H9 (cell line): ENCODE measurements around the gene DLL3. TPM values are rescaled to one million over a fixed set of nuclear protein-coding genes. Genes with fewer than 3 reads are reported as not detected.

Experiments
- DNase-seq: peaks from one replicate; pipeline ENCODE4 v3.0.0-alpha.2; 2017
- H2AFZ ChIP-seq: one replicate; pipeline ENCODE4 v1.6.1; 2013; ENCODE audit warnings: mild to moderate bottlenecking, low read length, control low read depth, moderate library complexity
- H2AK5ac ChIP-seq: 2 replicates; pipeline ENCODE4 v1.6.1; 2013; ENCODE audit warnings: low read length, control low read depth, mixed read lengths; ENCODE audit not compliant: insufficient read length
- H2BK120ac ChIP-seq: one replicate; pipeline ENCODE4 v1.6.1; 2013; ENCODE audit warnings: low read depth, mild to moderate bottlenecking, low read length, control low read depth, inconsistent platforms; ENCODE audit not compliant: poor library complexity, severe bottlenecking
- H2BK12ac ChIP-seq: 2 replicates; pipeline ENCODE4 v1.6.1; 2013; ENCODE audit warnings: low read length, control low read depth, mixed read lengths, low read depth; ENCODE audit not compliant: insufficient read length
- H2BK15ac ChIP-seq: 2 replicates; pipeline ENCODE4 v1.6.1; 2013; ENCODE audit warnings: low read depth, low read length, control low read depth
- H2BK20ac ChIP-seq: one replicate; pipeline ENCODE4 v1.6.1; 2013; ENCODE audit warnings: low read depth, mild to moderate bottlenecking, low read length, control low read depth, inconsistent platforms; ENCODE audit not compliant: poor library complexity, severe bottlenecking
- H2BK5ac ChIP-seq: 2 replicates; pipeline ENCODE4 v1.6.1; 2013; ENCODE audit warnings: low read length, control low read depth, mixed read lengths; ENCODE audit not compliant: insufficient read length
- H3K14ac ChIP-seq: 2 replicates; pipeline ENCODE4 v1.6.1; 2013; ENCODE audit warnings: low read length, control low read depth; ENCODE audit not compliant: insufficient read depth
- H3K18ac ChIP-seq: 2 replicates; pipeline ENCODE4 v1.6.1; 2013; ENCODE audit warnings: low read depth, mild to moderate bottlenecking, mixed read lengths, low read length, control low read depth; ENCODE audit not compliant: insufficient read length
- H3K23ac ChIP-seq: 2 replicates; pipeline ENCODE4 v1.6.1; 2013; ENCODE audit warnings: low read length, control low read depth, mixed read lengths, low read depth; ENCODE audit not compliant: insufficient read length
- H3K23me2 ChIP-seq: 2 replicates; pipeline ENCODE4 v1.6.1; 2013; ENCODE audit warnings: low read depth, mild to moderate bottlenecking, mixed read lengths, low read length, control low read depth; ENCODE audit not compliant: insufficient read length, poor library complexity, severe bottlenecking
- H3K27ac ChIP-seq: 2 replicates; pipeline ENCODE4 v1.5.1; 2013; ENCODE audit warnings: low read length, control low read depth, mixed read lengths, low read depth; ENCODE audit not compliant: insufficient read length
- H3K27me3 ChIP-seq: 2 replicates; pipeline ENCODE4 v1.6.1; 2013; ENCODE audit warnings: low read length, control low read depth, inconsistent platforms; ENCODE audit not compliant: insufficient read depth
- H3K4ac ChIP-seq: 2 replicates; pipeline ENCODE4 v1.6.1; 2013; ENCODE audit warnings: low read depth, mild to moderate bottlenecking, control low read depth, inconsistent platforms, low read length, moderate library complexity
- H3K4me1 ChIP-seq: 2 replicates; pipeline ENCODE4 v1.6.1; 2013; ENCODE audit warnings: low read length, control low read depth, inconsistent platforms; ENCODE audit not compliant: insufficient read depth
- H3K4me2 ChIP-seq: 2 replicates; pipeline ENCODE4 v1.6.1; 2013; ENCODE audit warnings: low read length, control low read depth, mixed read lengths; ENCODE audit not compliant: insufficient read length, insufficient read depth
- H3K56ac ChIP-seq: 2 replicates; pipeline ENCODE4 v1.6.1; 2013; ENCODE audit warnings: low read depth, mild to moderate bottlenecking, mixed read lengths, low read length, control low read depth; ENCODE audit not compliant: insufficient read length
- H3K79me1 ChIP-seq: 2 replicates; pipeline ENCODE4 v1.6.1; 2013; ENCODE audit warnings: low read depth, mild to moderate bottlenecking, moderate library complexity, low read length, control low read depth, inconsistent platforms; ENCODE audit not compliant: insufficient read depth, poor library complexity, severe bottlenecking
- H3K79me2 ChIP-seq: 2 replicates; pipeline ENCODE4 v1.6.1; 2013; ENCODE audit warnings: low read length, control low read depth, inconsistent platforms; ENCODE audit not compliant: insufficient read depth
- H3K9ac ChIP-seq: 2 replicates; pipeline ENCODE4 v1.6.1; 2013; ENCODE audit warnings: low read length, control low read depth, mixed read lengths; ENCODE audit not compliant: insufficient read length; ENCODE audit errors: extremely low read depth
- H3K9me3 ChIP-seq: one replicate; pipeline ENCODE4 v1.6.1; 2013; ENCODE audit warnings: low read depth, low read length, inconsistent platforms; ENCODE audit not compliant: control insufficient read depth
- H3T11ph ChIP-seq: one replicate; pipeline ENCODE4 v1.6.1; 2013; ENCODE audit warnings: mild to moderate bottlenecking, low read length, control low read depth, inconsistent platforms
- H4K20me1 ChIP-seq: one replicate; pipeline ENCODE4 v1.6.1; 2013; ENCODE audit not compliant: control insufficient read depth, insufficient read length, insufficient read depth
- H4K5ac ChIP-seq: 2 replicates; pipeline ENCODE4 v1.6.1; 2013; ENCODE audit warnings: low read depth, mild to moderate bottlenecking, mixed read lengths, low read length, control low read depth; ENCODE audit not compliant: insufficient read length
- H4K8ac ChIP-seq: replicated peaks from 2 replicates; pipeline ENCODE4 v1.6.1; 2013; ENCODE audit warnings: low read length, control low read depth, mixed read lengths, low read depth; ENCODE audit not compliant: insufficient read length
- H4K91ac ChIP-seq: 2 replicates; pipeline ENCODE4 v1.6.1; 2013; ENCODE audit warnings: low read depth, mild to moderate bottlenecking, moderate library complexity, mixed read lengths, low read length, control low read depth; ENCODE audit not compliant: insufficient read length
- H3K27ac Mint-ChIP-seq, 3 experiments: 2 replicates in 2 of 3; 3 replicates in 1 of 3; pipeline ENCODE4 v1.8.0; 2020 to 2021; ENCODE audit warnings: mixed read lengths in 3 of 3, mild to moderate bottlenecking in 1 of 3, moderate library complexity in 1 of 3
- H3K27me3 Mint-ChIP-seq: 2 replicates; pipeline ENCODE4 v1.8.0; 2021; ENCODE audit warnings: low read depth, mild to moderate bottlenecking, moderate library complexity, mixed read lengths
- H3K36me3 Mint-ChIP-seq, 3 experiments: 2 replicates in 2 of 3; 3 replicates in 1 of 3; pipeline ENCODE4 v1.8.0; 2020 to 2021; ENCODE audit warnings: low read depth in 3 of 3, mixed read lengths in 3 of 3; ENCODE audit not compliant: insufficient read depth in 1 of 3
- H3K4me1 Mint-ChIP-seq, 2 experiments: 2 replicates each; pipeline ENCODE4 v1.8.0; 2020; ENCODE audit warnings: mixed read lengths in 2 of 2
- H3K4me3 Mint-ChIP-seq, 2 experiments: 2 replicates in 1 of 2; 3 replicates in 1 of 2; pipeline ENCODE4 v1.8.0; 2020 to 2021; ENCODE audit warnings: mild to moderate bottlenecking in 2 of 2, mixed read lengths in 2 of 2, moderate library complexity in 1 of 2
- H3K9me3 Mint-ChIP-seq, 2 experiments: 2 replicates in 1 of 2; 3 replicates in 1 of 2; pipeline ENCODE4 v1.8.0; 2020; ENCODE audit warnings: mild to moderate bottlenecking in 2 of 2, mixed read lengths in 2 of 2, moderate library complexity in 1 of 2
- WGBS: extraction: QIAGEN DNeasy Blood & Tissue Kit; methylation state at CpG from one replicate; pipeline ENCODE4 v1.1.7; 2013; ENCODE audit warnings: missing lambda C conversion rate, low lambda C conversion rate, mixed read lengths; ENCODE audit not compliant: insufficient read length; ENCODE audit errors: extremely low coverage; 5-methylcytosine and 5-hydroxymethylcytosine counted together
- total RNA-seq: library from RNA; stranded (reverse); gene quantifications from 2 replicates; pipeline ENCODE4 v1.2.1, GENCODE V29; 2021
- TF ChIP-seq, protein P1 (sequence below): fragments of 200-600 bp; sonication (generic); conservative IDR thresholded peaks from 3 replicates; pipeline ENCODE4 v1.8.0; 2021; ENCODE audit warnings: antibody characterized with exemption, mild to moderate bottlenecking

The DLL3 gene
- total RNA-seq, 1 experiment from 2014 or later: 2.5 TPM

DNA sequence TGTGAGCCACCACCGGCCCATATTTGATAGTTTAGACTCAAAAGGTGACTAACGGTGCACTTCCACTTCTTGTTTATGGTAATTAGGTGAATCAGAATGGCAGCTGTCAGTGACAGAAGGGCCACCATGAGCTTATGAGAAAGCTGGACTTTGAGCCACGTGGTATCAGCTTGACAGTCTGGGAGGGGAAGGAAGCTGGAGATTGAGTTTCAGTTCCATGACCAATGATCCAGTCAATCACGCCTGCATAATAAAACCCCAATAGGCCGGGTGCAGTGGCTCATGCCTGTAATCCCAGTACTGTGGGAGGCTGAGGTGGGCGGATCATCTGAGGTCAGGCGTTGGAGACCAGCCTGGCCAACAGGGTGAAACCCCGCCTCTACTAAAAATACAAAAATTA, 25.7 kb downstream of the DLL3 start:
- H2BK15ac ChIP-seq: no peak overlapping the region
- no peak overlapping the region for H2AK5ac ChIP-seq
- no peak overlapping the region for H3K4me3 Mint-ChIP-seq
- no peak overlapping the region for H3K56ac ChIP-seq
- H2BK12ac ChIP-seq: no peak overlapping the region
- no peak overlapping the region for H2BK20ac ChIP-seq
- H4K20me1 ChIP-seq: no peaks in the 10 kb centered on the region
- no peak overlapping the region for H4K8ac ChIP-seq
- no peak for DNase-seq
- no peaks in the 10 kb centered on the region for H3K9me3 ChIP-seq
- no peak overlapping the region for H3K14ac ChIP-seq
- H2BK5ac ChIP-seq: no peak overlapping the region
- no peak overlapping the region for H2BK120ac ChIP-seq
- TF ChIP-seq, protein P1, sequence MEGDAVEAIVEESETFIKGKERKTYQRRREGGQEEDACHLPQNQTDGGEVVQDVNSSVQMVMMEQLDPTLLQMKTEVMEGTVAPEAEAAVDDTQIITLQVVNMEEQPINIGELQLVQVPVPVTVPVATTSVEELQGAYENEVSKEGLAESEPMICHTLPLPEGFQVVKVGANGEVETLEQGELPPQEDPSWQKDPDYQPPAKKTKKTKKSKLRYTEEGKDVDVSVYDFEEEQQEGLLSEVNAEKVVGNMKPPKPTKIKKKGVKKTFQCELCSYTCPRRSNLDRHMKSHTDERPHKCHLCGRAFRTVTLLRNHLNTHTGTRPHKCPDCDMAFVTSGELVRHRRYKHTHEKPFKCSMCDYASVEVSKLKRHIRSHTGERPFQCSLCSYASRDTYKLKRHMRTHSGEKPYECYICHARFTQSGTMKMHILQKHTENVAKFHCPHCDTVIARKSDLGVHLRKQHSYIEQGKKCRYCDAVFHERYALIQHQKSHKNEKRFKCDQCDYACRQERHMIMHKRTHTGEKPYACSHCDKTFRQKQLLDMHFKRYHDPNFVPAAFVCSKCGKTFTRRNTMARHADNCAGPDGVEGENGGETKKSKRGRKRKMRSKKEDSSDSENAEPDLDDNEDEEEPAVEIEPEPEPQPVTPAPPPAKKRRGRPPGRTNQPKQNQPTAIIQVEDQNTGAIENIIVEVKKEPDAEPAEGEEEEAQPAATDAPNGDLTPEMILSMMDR: no peak
- no peaks in the 10 kb centered on the region for H3K4me1 ChIP-seq
- no peak overlapping the region for H3K23ac ChIP-seq
- H3T11ph ChIP-seq: no peak overlapping the region
- WGBS: no CpG with 5 or more reads among the region's 8 CpGs
- H3K4me2 ChIP-seq: no peak overlapping the region
- H3K23me2 ChIP-seq: no peaks in the 10 kb centered on the region
- no peak overlapping the region for H4K5ac ChIP-seq
- H3K27ac ChIP-seq: no peak overlapping the region
- H3K27me3 Mint-ChIP-seq: no peaks in the 10 kb centered on the region
- peaks cover 0 to 2% of the 10 kb centered on the region in 2 experiments; a peak in 1 of 4 replicates for H3K4me1 Mint-ChIP-seq
- H2AFZ ChIP-seq: no peak overlapping the region
- H3K79me2 ChIP-seq: no peaks in the 10 kb centered on the region
- H3K9ac ChIP-seq: no peak overlapping the region
- H3K27ac Mint-ChIP-seq: no peak overlapping the region
- no peaks in the 10 kb centered on the region for H3K79me1 ChIP-seq
- H3K27me3 ChIP-seq: no peaks in the 10 kb centered on the region
- no peak overlapping the region for H3K18ac ChIP-seq
- H4K91ac ChIP-seq: no peak overlapping the region
- H3K4ac ChIP-seq: no peak overlapping the region
- peaks cover 9 to 27% (median 21%) of the 10 kb centered on the region in 3 experiments; a peak in 6 of 7 replicates for H3K36me3 Mint-ChIP-seq
- H3K9me3 Mint-ChIP-seq: no peaks in the 10 kb centered on the region
